ENCODE results near the gene GINS3.

GINS3 gene

DNA sequence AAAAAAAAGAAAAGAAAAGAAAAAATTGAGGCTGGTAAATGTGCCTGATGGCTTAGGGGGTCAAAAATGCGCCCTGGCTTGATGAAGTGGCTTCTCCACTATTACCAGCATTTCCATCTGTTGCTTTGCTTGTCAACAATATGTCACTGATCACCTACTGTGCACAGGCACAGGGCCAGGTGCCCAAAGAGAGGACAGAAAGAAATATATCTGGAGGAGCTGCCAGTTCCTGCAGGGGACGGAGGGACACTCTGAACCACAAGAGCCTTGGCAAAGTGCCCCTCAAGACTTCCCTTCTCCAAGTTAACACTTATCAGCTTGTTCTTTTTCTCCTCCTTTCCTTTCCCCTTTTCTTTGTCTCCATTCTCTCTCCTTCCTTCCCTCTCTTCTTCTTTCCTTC, 34.7 kb downstream of the GINS3 start:
- DNase-seq, result no peak

DNA sequence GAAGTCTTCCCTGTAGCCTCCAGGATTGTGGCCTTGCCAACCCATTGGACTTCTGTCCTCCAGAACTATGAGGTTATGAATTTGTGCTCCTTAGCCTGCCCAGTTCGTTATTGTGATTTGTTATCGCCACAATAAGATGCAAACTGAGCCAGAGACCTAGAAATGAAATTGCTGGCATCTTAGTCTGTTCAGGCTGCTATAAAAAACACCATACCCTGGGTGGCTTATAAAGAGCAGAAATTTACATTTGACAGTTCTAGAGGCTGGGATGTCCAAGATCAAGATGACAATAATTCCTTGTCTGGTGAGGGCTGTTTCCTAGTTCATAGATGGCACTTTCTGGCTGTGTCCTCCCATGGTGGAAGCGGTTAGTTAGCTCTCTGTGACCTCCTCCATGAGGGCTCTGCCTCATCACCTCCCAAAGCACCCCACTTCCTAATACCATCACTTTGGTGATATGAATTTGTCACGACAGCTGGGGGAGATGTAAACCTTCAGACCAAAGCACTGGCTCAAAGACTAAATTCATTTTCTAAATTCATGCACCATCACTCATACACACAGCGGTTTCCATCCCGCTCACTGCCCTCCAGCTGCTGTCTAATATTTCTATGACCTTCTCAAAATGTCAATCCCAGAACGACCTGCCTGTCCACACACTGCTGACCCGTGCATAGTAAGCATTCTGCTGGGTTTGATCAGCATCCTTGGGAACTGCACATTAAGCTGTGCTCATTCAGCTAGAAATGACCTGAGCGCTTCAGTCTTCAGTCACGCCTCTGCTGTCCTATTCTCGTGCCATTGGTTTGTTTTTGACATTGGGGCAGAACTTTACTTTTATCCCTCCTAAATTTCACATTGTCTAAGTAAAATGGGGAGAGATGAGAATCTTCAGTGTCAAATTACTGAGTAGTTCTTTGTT, 36.6 kb downstream of the GINS3 start:
- DNase-seq, result no peak

DNA sequence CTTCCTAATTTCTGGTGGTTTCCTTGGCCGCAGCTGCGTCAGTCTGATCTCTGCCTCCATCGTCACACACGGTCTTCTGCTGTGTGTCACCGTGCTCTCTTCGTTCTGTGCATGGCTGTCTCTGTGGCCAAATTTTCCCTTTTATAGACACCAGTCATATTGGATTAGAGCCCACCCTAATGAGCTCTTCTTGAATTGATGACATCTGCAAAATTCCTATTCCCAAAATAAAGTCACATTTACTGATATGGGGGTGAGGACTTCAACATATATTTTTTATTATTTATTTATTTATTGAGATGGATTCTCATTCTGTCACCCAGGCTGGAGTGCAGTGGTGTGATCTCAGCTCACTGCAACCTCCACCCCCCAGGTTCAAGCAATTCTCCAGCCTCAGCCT, 38.4 kb downstream of the GINS3 start:
- DNase-seq, result no peak

DNA sequence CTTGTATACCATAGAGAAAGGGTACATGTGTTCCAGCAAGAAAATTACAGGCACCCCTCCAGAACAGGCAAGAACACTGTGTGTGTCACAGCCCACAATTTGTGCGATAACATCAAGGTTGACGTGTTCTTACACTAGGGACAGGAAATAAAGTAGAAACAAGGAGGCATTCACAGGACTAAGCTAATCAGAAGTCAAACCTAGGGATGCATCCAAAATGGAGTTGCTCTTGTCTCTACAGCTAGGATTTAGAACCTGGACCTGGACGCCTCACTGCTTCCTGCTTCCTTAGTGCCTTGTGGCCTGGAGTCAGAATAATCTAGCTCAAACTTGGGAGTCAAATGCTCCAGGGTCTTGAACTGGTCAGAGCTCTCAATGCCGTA, 41.3 kb downstream of the GINS3 start:
- DNase-seq, result no peak

DNA sequence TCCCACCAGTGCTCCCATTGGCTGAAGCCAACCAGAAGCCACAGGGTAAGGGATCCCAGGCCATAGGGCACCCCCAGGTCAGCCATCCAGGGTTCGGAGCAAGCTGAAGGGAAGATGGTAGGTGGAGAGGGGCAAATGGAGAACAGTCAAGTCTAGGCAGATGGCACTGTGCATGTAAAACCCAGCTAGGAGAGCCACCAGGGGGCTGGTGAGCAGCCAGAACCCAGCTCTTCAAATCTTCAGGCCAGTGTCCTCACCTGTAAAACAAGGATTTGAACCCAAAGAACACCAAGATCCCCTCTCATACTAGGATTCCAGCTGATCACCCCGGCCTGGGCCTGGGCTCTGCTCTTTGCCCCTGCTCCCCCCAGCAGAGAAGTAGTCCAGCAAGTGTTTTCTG, 43.5 kb downstream of the GINS3 start:
- DNase-seq, result no peak

DNA sequence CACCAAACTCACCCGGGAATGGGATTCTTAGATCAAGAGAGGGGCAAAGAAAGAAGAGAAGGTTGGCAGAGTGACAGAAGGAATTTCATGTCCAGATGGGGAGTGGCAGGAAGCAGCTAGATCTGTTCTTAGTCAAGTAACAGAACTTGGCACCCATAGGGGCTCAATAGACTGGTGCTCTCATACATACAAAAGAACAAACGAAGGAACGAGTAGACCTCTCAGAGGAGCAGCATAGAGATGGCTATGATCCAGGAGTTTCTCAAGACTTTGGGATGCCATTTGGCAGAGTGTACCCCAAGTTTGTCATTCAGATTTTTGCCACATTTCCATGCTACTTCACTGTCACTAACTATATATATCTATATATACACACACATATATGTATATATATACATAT, 47.9 kb downstream of the GINS3 start:
- DNase-seq, result no peak

DNA sequence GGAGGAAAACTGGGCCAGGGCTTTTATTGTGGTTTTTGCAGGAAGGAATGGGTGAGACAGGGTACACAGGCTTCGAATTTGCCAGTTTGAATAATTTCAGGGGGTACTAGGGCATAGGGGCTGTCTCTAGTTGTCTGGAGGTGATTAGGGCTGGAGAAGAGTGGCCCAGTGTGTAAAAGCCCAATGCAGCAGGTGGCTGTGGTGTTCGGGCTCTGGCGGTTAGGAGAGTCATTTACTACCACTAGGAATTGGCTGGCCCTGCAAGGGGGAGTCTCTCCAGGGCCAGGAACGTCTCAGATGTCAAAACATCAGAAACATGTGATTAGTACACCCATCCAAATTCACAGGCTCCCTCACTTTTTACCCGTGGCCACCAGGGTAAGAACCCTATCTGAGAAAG, 50.3 kb downstream of the GINS3 start:
- DNase-seq, result no peak

DNA sequence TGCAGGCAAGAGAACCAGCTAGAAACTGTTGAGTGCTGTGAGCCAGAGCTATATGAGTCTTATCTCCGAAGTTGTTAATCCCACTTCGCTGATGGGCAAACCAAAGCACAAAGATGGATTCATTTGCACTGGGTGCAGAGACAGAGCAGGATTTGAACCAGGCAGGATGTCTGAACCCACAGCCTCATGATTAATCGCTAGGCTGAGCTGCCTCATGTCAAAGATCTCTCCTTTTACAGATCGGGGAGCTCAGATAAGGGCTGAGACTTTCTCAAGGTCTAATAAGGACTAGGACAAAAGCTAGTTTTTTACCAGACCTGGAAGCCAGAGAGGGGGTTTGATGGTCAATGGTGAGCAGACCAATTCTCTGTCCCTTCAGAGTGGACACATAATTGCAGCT, 51.5 kb downstream of the GINS3 start:
- DNase-seq, result no peak

DNA sequence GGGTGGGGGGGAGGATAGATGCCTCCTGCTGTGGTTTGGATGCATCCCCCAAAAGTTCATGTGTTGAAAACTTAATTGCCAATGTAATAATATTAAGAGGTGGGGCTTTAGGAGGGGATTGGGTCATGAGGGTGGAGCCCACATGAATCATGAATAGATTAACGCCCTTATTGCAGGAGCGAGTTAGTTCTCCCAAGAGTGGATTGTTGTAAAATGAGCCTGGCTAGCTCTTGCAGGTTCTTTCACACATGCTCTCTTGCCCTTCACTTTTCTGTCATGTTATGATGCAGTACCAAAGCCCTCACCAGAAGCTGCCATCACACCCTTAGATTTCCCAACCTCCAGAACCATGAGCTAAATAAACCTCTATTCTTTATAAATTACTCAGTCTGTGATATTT, 52.0 kb downstream of the GINS3 start:
- DNase-seq, result no peak

DNA sequence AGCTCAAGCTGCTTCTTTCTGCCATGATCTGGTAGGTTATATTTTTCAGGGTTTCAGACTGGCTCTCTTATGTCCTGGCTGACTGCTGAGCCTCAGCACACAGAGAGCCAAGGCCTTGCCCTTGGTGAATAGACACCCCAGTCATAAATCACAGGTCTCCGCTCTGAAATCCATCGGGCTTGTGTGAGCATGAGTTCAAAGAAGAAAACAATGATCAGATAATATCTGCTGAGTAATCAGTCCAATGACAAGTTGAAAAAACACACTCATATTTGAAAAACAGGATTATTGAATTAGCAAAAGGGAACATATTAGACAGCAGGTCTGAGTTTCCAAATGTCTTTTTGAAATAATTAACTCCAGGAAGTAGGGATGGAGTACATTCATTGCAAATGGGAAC, 56.6 kb downstream of the GINS3 start:
- DNase-seq, result no peak

DNA sequence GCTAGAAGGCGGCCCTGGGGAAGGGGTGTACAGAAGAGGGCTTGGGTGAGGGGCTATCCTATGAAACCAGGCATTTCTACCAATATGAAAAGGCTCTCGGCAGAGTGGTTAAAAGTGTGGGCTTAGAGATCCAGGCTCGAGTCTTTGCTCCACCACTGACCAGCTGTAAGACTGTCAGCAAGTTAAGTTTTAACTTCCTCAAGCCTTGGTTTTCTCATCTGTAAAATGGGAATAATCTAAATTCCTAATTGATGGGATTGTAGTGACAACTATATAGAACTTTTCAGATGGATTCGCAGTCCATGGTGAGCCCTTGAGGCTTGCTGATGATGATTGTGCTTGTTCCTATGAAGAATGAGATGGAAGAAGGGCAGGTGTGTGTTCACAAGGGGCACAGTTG, 57.0 kb downstream of the GINS3 start:
- no peak for DNase-seq

DNA sequence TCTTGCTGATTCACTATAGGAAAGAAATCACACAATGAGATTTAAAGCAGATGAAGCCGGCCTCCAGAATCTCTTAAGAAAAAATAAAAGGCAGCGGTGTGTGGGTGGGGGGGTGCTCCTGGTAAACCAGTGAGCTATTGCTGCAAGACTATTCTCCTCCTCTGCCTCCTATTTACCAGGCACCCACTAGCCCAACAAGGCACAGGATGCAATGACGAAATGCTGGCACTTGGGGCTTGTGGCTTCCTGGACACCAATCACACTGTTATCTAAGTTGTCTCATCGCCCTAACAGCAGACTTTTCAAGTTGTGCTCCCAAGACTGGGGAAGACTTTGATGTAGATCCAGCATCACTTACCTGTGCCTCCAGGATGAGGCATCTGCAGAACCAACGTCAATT, 57.5 kb downstream of the GINS3 start:
- DNase-seq, result peak; percentile 78

DNA sequence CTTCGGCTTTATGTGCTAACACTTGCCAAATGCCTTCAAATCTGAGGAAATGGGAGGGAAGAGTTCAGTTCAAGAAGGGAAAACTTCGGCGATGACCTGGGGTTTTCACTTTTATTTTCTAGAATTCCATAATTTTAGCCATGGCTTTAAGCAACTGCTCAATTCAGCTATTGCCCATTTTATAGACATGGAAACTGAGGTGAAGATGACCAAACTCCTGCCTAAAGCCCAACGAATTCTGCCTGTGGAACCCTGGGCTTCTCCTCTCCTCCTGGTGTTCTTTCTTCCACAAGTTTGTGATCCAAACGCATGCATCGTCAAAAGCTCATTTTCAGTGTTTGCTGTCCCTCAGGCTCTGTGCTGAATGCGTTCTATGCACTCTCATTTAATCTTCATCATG, 58.3 kb downstream of the GINS3 start:
- no peak for DNase-seq

DNA sequence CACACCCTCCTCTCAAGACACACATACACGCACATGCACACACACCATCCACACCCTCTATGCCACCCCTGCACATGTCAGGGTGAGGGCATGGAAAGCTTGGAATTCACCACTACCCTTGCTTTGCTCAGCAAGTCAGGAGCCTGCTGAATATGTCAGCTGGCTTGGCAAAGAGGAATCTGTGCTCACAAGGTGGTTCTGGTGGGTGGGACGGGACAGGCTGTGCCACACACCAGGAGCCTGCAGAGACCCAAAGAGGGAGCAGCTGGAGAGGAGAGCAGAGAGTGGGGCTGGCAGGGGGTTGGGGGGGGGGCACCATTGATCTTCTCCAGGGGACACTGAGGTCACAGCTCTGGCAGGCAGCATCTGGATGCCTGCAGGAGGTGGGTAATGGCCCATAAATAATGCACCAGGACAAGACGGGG, 59.0 kb downstream of the GINS3 start:
- no peak for DNase-seq

DNA sequence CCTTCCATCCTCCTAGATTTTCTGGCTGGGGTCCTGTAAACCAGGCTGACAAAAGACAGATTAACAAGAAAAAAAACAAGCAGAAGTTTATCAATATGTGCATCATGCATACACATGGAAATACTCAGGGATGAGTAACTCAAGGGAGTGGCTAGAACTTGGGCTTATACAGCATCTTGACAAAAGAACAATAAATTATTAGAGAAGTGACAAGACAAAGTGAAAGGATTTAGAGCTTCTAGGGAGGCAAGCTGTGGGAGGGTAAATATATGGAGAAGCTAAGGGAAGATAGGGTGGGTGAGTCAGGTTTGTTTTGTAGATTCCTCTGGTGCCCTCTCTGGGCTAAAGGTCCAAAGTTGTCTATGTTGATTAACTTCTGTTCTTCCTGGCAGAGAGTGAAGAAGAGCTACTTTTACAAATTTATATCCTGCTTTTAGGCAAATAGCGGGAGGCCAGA, 59.7 kb downstream of the GINS3 start:
- no peak for DNase-seq

DNA sequence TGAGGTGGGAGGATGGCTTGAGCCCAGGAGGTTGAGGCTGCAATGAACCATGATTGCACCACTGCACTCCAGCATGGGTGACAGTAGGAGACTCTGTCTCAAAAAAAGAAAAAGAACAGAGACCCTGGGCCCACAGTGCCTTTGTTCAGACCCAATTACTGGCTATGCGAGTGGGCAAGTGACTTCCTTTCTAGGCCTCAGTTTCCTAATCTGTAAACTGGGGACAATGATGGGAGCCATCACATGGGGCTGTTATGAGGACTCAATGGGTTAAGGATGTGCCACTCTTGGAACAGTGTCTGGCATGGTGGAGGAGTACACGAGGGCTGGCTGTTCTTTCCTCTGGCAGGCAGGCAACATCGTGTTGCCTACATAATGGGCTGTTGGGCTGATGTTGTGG, 60.4 kb downstream of the GINS3 start:
- DNase-seq, result no peak

DNA sequence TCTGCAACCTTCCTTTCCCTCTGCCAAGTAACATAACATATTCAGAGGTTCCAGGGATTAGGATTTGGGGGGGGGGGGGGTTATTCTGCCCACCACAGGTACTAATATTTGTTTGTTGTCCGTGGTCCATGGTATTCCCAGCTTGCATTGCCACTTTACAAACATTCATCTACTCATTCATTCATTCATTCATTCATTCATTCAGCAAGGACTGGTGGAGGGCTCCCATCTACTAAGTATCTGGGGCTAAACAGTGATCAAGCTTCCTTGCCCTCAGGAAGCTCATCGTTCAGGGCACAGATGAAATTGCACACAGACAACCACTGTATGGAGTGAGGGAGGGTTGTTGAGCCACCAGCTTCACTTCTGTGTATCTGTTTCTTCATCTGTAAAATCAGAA, 61.9 kb downstream of the GINS3 start:
- no peak for DNase-seq

DNA sequence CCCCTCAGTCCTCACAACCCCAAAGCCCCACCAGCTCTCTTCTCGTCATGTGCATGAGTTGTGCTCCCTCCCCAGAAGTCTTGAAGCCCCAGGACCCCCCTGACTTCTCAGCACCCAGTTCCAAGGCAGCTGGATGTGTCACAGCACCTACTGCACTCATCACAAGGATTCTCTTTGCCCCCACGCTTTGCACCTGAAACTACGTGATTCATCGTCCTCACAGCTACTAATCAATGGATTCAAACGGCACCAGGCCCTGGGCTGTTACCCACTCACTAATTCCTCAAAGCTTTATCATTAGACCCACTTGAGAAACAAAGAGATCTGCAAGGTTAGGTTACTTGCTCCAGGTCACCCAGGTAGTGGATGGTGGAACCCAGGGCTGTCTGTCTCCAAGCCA, 62.6 kb downstream of the GINS3 start:
- no peak for DNase-seq
